ENCODE results near the gene BATF. TPM values are rescaled to one million over a fixed set of nuclear protein-coding genes. Genes with fewer than 3 reads are reported as not detected.
"Not testable (repeated sequence)": the region's sequence is repeated elsewhere in the genome, so short reads cannot be mapped to it uniquely, and the experiment has no call there.

BATF gene, protein sequence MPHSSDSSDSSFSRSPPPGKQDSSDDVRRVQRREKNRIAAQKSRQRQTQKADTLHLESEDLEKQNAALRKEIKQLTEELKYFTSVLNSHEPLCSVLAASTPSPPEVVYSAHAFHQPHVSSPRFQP
- total RNA-seq (2014; rRNA removed; shearing (Covaris generic)) = 3.6 and 3.9 TPM in 2 replicates

DNA sequence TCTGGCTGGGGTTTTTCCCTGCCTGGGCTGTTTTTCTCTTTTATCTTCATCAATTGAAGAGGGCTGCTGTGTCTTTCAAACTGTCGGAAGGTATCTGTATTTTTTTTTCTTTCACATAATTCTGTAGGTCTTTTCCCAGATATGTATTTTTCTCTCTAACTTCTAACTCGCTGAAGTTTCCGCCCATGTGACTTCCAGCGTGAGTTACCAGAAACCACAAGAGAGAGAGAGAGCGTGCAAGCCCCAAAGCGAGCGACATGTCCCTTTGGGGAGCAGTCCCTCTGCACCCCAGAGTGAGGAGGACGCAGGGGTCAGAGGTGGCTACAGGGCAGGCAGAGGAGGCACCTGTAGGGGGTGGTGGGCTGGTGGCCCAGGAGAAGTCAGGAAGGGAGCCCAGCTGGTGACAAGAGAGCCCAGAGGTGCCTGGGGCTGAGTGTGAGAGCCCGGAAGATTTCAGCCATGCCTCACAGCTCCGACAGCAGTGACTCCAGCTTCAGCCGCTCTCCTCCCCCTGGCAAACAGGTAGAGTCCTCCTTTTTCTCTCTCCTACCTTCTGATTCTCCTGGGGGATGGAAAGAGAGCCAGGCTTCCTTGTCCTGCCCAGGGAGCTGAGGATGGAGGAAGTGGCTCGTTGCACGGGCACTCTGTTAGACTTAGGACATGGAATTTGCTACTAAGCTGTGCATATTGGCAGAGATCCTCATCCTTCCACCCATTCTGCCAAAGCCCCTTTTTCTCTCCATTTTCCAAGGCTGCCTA is at the start of gene BATF:
Gene BATF (plus strand): TSS at position 246 of the 759 bp plus-strand sequence. CDS start 214 bp downstream, at position 460.
- DNase-seq (ENCODE audit: low read depth) = peak; percentile 26

DNA sequence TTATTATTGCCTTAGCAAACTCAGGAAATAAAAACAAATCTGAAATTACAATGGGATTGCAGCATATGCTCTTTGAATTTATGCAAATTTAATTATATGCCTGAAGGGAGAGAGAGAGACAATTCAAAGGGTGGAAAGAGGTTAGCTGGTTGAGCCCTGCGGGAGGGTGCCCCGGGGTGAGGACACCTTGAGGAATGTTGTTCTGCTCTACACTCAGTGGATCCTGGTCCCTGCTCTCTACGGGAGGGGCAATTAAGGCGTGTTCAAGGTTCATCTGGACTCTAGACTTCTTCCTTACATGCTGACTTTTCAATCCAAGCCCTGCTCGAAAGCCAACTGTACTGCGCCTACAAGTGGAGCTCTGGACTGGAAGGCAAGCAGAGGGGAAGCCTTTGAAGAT is 48.1 kb upstream of the BATF start:
- DNase-seq (ENCODE audit: low read depth) = not testable (repeated sequence)

DNA sequence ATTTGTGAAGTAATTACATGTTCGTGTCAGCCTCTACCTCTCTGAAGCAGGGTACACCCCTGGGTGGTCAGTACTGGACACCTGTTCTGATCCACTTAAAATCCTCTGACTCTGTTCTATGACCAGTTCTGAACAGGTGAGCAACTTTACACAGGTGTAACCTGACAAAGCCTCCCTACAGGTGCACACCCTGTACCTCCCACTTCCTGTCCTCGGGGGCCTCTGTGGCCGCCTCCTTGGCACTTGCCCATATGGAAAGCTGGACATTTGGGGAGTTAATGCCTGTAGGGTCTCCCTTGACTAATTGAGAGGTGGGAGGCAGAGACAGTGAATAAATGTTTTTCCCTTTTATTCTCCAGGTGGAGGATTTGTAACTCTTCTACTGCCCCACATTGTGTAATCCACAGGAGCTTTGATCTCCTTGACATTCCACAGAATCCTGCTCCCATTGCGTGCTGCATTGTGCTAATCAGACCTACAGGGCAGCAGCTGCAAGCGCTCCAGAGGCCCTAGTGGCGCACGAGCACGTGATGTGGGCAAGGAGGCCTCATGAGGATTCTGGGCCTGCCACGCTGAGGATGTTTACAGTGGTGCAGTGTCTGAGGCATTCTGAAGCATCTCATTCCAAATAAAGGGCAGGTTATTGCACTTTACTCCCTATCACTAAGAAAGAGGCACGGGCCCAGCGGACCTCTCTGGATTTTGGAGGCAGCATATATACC is 45.8 kb upstream of the BATF start:
- no peak for DNase-seq (ENCODE audit: low read depth)

DNA sequence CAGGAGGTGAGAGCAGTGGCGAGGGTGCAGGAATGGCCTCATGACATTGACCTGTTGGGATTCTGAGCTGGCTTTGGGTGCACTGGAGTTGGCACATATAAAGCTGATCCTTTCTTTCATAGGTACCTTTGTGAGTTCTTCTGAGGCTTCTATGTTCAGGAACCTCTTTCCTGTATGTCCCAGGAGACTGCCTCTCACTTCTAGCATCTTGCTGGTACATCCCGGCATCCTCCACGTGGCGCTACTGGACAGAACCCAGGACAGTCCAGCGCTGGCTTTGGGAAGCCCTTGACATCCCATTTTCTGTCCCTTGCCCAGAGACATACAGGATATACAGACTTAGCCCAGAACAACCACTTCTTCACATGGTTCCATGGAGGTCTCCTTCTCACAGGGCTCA is 44.4 kb upstream of the BATF start:
- DNase-seq (ENCODE audit: low read depth) = no peak

DNA sequence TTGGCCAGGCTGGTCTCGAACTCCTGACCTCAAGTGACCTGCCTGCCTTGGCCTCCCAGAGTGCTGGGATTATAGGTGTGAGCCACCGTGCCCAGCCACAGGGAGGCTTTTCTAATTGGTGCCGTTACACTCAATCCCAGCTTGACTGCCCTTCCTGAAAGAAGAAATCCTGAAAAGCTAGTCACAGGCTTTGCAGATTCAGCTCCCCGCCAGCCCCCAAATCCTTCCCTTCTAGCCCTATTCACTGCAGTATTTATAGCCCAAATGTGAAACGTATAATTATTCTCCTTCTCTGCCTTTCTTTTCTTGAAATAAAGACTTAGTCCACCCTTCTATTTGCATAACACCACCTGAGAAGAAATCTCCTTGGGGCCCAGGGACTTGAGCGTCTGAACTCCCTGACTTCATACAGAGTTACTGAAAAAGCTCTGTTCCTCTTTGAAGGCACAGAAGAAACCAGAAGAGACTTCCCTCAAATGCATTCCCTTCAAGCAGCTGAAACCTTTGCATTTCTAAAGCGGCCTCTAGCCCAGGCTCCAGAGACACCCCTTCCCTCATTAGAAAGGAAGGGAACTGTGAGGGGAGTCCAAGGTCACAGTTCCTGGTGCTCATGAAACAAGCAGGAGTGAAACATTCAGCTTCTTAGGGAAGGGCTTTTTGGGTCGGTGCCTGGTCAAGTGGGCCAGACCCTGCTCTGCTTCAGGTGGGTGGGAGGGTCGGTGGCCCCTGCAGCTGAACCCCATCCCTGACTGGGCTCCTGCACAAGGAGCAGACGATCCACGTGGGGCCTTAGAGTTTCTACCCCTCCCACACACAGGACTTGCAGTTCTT is 42.3 kb upstream of the BATF start:
- DNase-seq (ENCODE audit: low read depth) = no peak

DNA sequence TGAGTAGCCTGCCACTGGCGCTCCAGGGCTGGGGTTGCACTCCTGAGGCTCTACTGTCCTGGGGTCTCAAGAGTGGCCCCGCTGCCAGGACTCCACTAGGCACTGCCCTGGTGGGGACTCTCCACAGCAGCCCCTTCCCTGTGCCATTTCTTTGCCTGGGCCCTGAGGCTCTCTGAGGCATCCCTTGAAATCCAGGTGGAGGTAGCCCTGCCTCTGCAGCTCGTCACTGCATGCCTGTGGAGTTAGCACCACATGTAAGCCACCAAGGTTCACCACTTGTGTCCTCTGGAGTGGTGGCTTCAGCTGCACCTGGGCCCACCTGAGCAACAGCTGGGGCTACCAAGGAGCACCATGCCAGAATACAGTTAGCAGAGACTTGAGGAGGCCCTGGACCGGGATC is 39.9 kb upstream of the BATF start:
- no peak for DNase-seq (ENCODE audit: low read depth)

DNA sequence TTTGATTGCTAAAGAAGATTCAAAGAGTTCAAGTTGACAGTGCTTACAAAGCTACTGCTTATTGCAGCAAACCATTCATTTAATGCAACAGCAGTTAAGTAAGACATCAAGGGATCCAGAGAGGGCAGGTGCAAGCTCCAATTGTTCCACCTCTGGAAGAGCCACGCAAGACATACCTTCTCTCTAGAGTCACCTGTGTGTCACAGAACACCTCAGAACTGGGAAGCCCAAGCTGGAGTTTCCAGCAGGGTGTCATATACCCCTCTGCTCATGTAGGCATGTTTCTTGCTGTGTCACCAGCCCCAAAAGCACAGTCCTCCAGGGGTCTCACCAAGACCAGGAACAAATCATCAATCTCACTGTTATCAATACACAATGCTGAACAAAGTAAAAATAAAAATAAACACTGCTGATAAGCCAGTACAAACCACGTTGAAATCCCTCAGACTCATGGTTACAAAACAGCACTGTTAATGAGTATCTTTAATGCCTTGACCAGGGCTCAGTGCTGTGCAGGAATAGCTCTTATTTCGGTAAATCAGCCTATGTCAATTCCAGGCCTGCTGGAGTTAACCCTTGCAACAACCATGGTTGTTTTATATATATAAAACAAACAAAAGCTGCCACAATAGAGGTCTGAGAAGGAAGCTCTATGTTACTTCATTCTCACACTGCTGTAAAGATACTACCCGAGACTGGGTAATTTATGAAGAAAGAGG is 37.4 kb upstream of the BATF start:
- DNase-seq (ENCODE audit: low read depth) = no peak

DNA sequence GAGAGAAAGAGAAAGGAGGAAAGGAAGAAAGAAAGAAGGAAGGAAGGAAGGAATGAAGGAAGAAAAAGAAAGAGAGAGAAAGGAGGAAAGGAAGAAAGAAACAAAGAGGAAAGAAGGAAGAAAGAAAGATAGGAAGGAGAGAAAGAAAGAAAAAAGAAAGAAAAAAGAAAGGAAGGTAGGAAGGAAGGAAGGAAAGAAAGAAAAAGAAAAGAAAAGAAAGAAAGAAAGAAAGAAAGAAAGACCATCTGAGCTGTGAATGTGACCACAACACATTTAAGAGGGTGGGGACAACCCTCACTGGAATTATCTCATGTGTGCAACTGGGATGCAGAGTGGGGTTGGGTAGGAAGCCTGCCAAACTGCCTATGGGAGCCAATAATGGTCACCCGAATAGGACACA is 36.0 kb upstream of the BATF start:
- DNase-seq (ENCODE audit: low read depth) = no peak

DNA sequence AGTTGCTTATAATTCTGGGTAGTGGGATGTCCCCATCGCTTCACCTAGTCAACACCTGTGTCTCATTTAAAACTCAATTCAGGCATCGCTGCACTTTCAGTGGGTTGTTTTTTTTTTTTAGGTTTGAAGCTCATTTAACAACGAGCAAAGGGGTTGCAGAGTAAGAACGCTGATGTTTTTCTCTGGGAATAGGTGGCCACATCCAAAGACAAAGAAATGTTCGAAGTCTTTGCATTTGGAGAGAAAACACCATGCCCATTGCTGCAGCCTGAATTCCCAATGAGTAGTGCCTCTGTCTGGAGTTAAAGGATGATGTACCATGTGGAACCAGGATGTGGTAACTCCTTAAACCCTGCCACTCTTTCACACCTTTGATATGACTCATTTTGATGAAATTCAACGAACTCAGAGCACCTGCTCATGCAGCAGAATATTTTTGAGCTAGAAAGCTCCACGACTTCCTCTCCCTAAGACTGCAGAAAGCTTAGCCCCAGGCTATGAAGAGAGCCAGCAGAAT is 35.1 kb upstream of the BATF start:
- DNase-seq (ENCODE audit: low read depth) = peak; percentile 23

DNA sequence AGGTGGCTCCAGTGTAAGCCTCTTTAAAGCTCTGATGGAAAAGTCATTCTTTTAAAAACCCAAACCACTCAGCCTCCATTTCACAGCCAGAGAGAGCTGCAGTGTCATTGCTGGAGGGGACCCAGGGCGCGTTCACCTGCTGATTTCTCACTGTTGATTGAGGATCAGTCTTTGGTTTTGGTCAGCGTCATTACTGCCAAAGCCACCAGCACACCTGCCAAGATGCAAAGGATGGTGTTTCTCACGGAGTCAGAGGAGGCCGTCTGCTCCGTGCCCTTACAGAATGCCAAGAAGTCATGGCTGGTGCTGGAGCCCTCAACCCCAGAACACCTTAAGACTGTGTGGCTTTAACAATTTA is 32.8 kb upstream of the BATF start:
- DNase-seq (ENCODE audit: low read depth) = no peak

DNA sequence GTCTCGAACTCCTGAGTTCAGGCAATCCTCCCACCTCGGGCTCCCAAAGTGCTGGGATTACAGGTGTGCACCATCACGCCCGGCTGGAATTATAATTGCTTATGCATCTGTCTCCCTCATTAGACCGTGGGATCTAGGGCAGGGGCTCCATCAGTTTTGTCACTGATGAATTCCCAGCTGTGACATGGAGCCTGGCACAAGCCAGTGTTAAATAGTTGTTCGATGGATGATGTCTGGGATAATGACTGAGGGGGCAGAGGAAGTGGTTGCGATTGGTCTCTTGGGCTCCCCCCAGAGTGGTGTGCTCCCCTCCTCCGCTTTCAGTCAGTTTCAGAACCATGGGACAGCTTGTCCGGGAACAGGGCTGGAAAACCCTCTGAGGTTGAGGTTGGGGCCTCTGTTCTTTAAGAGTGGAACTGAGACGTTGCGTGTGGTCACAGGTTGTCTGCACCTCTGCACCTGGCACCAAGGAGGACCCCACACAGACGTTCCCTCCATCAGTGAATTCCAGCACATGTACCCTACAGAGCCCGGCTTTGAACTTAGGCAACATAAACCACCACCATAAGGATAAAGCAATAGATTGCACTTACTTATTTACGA is 30.8 kb upstream of the BATF start:
- DNase-seq (ENCODE audit: low read depth) = no peak

DNA sequence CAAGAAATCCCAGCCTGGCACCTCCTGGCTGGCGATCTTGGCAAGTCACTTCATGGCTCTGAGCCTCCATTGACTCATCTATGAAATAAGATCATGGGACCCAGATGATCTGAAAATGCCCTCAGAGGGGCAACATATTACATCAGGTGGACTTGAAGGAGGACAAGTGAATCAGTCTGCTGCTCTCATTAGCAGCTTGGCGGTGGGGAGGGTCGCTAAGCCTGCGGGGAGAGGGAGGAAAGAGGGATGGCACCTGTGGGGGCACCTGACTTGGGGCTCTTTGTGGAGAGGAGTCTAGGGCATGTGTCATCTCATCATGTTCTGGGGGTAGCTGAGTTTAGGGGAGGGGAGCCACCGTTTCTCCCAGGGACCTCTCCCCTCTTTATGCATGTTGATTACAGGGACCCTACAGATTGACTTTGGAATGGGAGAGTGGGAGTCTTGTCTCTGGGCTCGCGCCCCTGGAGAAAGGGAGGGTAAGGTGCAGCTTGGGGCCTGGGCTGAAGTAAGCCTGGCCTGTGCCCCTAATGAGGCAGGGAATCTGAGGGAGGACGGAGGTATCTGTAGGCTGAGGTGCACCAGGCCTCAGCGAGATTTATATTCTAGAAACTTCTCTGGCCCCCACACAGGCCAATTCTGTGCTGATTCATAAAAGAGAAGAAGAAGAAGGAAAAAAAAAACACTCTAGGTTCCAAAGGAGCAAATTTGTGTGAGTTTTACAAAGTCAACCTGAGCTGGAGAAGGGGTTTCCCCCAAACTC is 29.3 kb upstream of the BATF start:
- DNase-seq (ENCODE audit: low read depth) = no peak

DNA sequence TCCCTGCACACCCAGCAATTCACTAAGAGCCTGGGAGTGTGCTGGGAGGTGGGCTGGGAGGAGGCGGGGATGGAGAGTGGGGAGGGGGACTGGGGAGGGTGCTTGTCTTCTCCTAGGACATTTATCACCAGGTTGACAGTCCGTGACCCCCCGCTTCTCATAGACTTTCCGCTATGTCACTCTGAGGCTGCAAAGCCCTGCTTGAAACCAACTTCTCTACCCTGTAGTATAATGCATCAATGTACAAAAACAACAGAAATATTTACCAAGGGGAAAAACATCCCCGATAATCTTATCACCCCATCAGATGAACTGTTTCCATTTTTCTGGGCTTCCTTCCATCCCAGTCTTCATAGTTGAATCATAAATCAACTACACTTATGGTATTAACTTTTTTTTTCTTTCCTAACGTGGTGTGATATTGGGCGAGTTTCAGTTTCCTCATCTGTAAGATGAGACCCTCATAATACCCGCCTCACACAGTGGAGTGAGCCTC is 28.6 kb upstream of the BATF start:
- DNase-seq (ENCODE audit: low read depth) = no peak

DNA sequence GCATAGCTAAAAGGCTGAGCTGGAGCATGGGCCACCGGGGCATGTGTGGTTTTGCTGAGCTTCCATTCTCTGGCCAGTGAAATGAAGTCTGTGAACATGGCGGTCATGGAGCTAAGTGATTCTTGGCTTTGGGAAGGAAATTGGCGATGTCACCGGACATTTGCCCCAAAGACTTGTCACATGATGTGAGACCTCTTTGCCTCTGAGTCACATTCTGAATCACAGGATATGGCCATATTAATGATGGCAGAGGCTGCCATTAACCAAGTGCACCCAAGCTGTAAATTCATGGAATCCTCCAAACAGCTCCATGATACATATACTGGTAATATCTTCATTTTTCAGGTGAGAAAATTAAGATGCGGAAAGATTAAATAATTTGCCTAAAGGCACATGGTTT is 27.4 kb upstream of the BATF start:
- peak; percentile 29 for DNase-seq (ENCODE audit: low read depth)

DNA sequence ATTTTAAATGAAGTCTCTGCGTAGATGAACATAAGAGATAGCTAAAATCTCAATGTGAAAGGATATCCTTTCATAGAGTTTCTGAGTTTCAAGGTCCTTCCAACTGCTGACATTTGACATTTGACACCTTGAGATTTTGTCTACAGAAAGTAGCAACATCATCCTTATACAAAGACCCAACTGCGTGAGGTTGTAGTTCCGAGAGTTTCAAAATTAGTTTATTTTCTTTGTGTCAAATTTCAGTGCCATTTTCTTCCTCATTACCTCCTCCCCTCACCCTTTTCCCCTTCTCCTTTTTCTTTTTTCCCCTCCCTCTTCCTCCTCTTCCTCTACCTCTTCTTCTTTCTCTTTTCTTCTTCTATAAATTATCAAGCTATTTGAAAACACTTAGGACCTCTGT is 26.9 kb upstream of the BATF start:
- DNase-seq (ENCODE audit: low read depth) = no peak

DNA sequence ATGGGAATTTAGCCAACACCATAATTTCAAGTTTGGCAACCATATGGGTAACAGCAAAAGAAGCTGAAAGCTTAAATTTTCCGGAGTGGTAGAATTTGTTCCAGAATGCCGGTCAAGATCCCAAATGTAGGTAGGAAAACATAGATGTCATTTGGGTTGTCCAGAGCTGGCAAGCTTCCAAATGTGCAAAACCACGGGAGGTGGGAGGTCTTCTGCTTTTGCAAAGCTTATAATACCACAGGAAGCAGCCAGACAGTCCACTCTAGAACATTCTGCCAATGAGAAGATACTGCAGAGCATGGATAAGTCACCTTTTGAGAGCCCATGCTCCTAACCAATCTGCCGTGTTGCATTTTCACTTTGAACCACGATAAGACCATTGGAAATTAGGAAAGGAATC is 26.4 kb upstream of the BATF start:
- DNase-seq (ENCODE audit: low read depth) = no peak

DNA sequence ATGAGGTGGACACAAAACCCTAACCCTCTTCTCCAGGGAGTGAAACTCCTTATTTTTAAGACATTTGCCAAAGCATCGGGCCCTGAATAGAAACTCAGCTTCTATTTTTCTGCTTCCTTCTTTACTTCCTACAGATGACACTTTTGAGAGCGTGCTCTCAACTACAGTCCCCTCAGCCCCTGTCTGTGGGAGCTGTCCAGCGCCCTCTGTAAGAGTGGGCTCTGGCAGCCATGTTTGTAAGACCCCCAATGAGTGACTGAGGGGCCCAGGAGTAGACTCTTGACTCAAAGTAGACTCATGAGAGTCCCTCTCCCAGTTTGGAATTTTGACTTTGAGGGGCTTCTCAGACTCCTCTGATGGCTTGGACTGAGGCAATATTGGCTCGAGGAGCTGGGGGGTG is 25.5 kb upstream of the BATF start:
- no peak for DNase-seq (ENCODE audit: low read depth)

DNA sequence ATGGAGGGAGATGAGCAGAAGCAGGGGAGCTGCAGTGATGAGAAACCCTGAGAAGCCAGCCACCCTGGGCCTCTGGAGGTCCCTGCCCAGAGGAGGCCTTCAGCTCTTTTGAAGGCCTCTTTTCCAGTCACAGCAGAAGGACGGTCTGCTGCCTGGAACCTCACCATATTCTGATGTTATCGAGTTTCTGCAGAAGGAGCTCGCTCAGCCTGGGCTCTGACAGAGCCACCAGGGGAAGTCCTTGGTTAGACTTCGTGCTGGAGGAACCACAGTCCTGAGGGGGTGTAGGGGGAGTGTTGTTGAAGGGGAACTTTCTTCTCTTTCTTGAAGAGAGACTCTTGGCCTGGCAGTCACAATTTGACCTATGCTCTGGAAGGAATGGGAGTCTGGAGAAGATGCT is 25.1 kb upstream of the BATF start:
- DNase-seq (ENCODE audit: low read depth) = no peak

DNA sequence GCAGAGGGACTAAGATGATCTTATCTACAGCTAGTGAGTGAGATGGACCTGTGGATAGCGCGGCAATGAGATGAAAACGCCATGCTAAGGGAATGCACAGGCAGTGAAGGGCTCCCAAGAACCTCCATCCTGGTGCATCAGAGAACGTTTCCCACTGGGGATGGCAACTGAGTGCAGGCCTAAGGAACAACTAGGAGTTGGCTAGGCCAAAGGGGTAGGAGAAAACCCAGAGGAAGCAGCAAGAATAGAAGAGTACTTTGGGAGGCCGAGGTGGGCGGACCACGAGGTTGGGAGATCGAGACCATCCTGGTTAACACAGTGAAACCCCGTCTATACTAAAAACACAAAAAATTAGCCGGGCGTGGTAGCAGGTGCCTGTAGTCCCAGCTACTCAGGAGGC is 24.6 kb upstream of the BATF start:
- no peak for DNase-seq (ENCODE audit: low read depth)

Data from RPMI7951 (cell line).